Mesodermal cell (in vitro differentiated cells): ENCODE measurements around the gene SEBOX.

Experiments
- H3K27ac ChIP-seq: 2 replicates; pipeline ENCODE4 v1.7.0; 2013; ENCODE audit warnings: mild to moderate bottlenecking, low read depth, low read length, moderate library complexity; ENCODE audit not compliant: severe bottlenecking
- H3K36me3 ChIP-seq: 2 replicates; pipeline ENCODE4 v1.7.1; 2013; ENCODE audit warnings: mild to moderate bottlenecking, low read length, moderate library complexity; ENCODE audit not compliant: control insufficient read depth, insufficient read depth
- H3K4me1 ChIP-seq: one replicate; pipeline ENCODE4 v1.7.1; 2013; ENCODE audit warnings: mild to moderate bottlenecking, low read length; ENCODE audit not compliant: insufficient read depth, control insufficient read depth, poor library complexity, severe bottlenecking
- H3K4me3 ChIP-seq: 2 replicates; pipeline ENCODE4 v1.7.0; 2013; ENCODE audit warnings: low read length, control low read depth, mild to moderate bottlenecking; ENCODE audit not compliant: insufficient read depth, poor library complexity, severe bottlenecking; ENCODE audit errors: extremely low read depth
- H3K9me3 ChIP-seq: 2 replicates; pipeline ENCODE4 v1.7.1; 2013; ENCODE audit warnings: mild to moderate bottlenecking, low read length, moderate library complexity; ENCODE audit not compliant: control insufficient read depth
- WGBS, 2 experiments: methylation state at CpG; one replicate each; pipeline ENCODE4 v1.1.5; 2013; ENCODE audit warnings: missing lambda C conversion rate in 2 of 2; ENCODE audit not compliant: insufficient coverage in 2 of 2; 5-methylcytosine and 5-hydroxymethylcytosine counted together

The SEBOX gene

GRCh38 chr17:28367641-28368305 is 2.8 kb upstream of the SEBOX start:
- Histone ChIP-seq H3K27ac (no peak overlapping the region), H3K36me3 (peaks cover 22% of the 10 kb centered on the region), H3K4me1 (peaks cover 16% of the 10 kb centered on the region), H3K4me3 (no peak overlapping the region), H3K9me3 (no peaks in the 10 kb centered on the region)
- WGBS, 2 experiments, result 93 to 94% methylated on average over 17 to 20 of the region's 21 CpGs

DNA sequence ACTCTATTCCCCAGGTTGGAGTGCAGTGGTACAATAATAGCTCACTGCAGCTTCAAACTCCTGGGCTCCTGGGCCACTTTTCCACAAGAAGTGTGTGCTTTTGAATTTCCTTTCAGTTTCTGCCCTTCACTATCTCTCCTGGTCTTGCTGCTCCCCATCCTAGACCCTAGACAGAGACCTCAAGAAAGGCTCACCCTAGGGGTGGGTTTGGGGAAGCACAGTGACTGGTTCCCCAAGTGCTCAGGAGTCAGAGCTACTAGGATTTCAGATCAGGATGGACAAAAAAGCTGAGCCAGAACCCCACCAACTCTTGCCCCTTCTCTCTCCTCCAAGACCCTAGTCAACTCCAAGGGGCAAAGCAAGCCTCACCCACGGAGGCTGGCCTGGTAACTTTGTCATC is 1.6 kb upstream of the SEBOX start:
- H3K4me1 ChIP-seq, result peaks cover 16% of the 10 kb centered on the region
- WGBS, 2 experiments, result 100% methylated on average over 1 of the region's 1 CpG; no CpG with 5 or more reads in 1 of the 2 experiments
- no peaks in the 10 kb centered on the region for H3K9me3 ChIP-seq
- H3K36me3 ChIP-seq, result peaks cover 30% of the 10 kb centered on the region
- peak overlapping the region; percentile 16 for H3K27ac ChIP-seq
- H3K4me3 ChIP-seq, result no peak overlapping the region

- 100% methylated on average over 2 of the region's 3 CpGs; no CpG with 5 or more reads in 1 of the 2 experiments for WGBS, 2 experiments
- Histone ChIP-seq H3K4me3 (no peak overlapping the region), H3K27ac (no peak overlapping the region)
Observed at GRCh38 chr17:28365487-28365886, 488 bp upstream of the SEBOX start.

DNA sequence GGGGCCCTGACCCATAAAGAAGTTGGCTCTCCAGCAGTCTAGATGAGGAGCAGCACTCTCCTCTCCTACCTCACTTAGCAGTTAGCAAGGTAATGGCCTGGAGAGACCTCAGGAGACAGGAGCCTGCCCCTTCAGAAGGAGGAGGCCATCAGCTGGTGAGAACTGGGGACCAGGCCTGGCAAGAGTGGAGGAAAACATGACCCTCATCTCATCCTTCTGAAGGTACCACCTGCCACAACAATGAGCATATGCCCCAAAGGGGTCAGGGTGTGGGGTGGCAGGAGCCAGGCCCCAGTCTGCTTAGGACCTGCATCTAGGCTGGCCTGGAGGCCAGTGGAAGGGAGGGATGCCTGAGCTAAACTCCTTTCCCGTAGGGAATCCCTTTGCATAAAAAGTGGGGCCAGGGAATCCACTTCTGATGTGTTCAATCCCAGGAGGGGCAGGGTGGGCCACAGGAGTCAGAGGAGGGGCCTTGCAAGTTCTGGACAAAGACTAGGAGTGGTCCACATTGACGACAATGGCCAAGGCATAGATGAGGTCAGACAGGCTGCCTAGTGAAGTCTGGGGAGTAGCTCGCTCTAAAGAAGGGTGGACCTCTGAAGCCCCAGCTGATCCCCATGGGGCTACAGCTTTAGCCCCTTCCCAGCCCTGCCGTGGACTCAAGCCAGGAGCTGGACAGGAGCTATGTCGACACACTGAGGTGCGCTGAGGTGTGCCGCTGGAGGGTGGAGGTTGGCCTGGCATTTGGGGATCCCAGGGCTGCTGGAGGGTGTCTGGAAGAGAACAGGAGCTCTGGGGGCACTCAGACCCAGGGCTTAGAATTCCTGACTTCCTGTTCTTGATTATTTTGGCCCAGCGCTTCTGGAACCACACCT is 986 bp downstream of the SEBOX start:
- no peak overlapping the region for H3K27ac ChIP-seq
- no peaks in the 10 kb centered on the region for H3K4me1 ChIP-seq
- 94 to 96% methylated on average over 4 to 8 of the region's 8 CpGs for WGBS, 2 experiments
- H3K4me3 ChIP-seq, result no peak overlapping the region
- no peaks in the 10 kb centered on the region for H3K9me3 ChIP-seq
- peaks cover 56% of the 10 kb centered on the region for H3K36me3 ChIP-seq

More at GRCh38 chr17:28365487-28365886, 488 bp upstream of the SEBOX start:
- H3K36me3 ChIP-seq, result peaks cover 42% of the 10 kb centered on the region
- H3K9me3 ChIP-seq, result no peaks in the 10 kb centered on the region
- H3K4me1 ChIP-seq, result peaks cover 10% of the 10 kb centered on the region

- 97 to 100% methylated on average over 1 to 5 of the region's 5 CpGs for WGBS, 2 experiments
- no peaks in the 10 kb centered on the region for H3K9me3 ChIP-seq
Observed at GRCh38 chr17:28363186-28363585, 1.8 kb downstream of the SEBOX start.

GRCh38 chr17:28357901-28358197 is 7.2 kb downstream of the SEBOX start:
- 0 to 13% methylated on average over 2 to 3 of the region's 4 CpGs for WGBS, 2 experiments
- H3K27ac ChIP-seq, result peak overlapping the region; percentile 71
- H3K36me3 ChIP-seq, result peaks cover 64% of the 10 kb centered on the region
- H3K4me1 ChIP-seq, result peaks cover 15% of the 10 kb centered on the region
- no peaks in the 10 kb centered on the region for H3K9me3 ChIP-seq
- H3K4me3 ChIP-seq, result peak overlapping the region; percentile 93

More at GRCh38 chr17:28363186-28363585, 1.8 kb downstream of the SEBOX start:
- no peak overlapping the region for H3K4me3 ChIP-seq
- peaks cover 5% of the 10 kb centered on the region for H3K4me1 ChIP-seq
- peaks cover 61% of the 10 kb centered on the region for H3K36me3 ChIP-seq
- H3K27ac ChIP-seq, result no peak overlapping the region

GRCh38 chr17:28357061-28357900 is 7.7 kb downstream of the SEBOX start, which contains the start of gene POLDIP2:
Gene POLDIP2, minus strand, starts transcription at chr17:28357527. Its CDS starts 79 bp downstream, at chr17:28357448.
- 0% methylated on average over 67 to 71 of the region's 80 CpGs for WGBS, 2 experiments
- H3K36me3 ChIP-seq, result peaks cover 63% of the 10 kb centered on the region
- peaks cover 15% of the 10 kb centered on the region for H3K4me1 ChIP-seq
- H3K4me3 ChIP-seq, result peak within 1 kb of the TSS; percentile 93
- H3K27ac ChIP-seq, result peak within 1 kb of the TSS; percentile 71
- H3K9me3 ChIP-seq, result no peaks in the 10 kb centered on the region

DNA sequence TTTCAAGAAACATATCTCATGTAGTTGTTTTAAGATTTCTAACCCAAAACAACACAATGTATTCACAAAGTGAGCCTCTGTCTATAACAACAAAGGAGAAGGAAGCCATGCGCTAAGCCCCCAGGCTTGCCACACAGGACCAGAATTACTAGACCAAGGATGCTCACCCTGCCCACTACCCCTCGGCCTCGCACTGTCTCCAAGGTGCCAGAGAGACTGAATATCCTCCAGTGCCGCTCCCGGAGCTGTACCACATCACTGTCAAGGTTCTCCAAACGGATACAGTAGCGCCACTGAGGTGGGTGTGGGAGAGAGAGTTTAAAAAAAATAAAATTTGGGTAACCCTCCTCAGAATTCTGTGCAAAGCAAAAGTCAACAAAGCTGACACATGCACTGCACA is 14.7 kb downstream of the SEBOX start:
- Histone ChIP-seq H3K4me1 (peaks cover 26% of the 10 kb centered on the region), H3K27ac (no peak overlapping the region), H3K36me3 (peaks cover 95% of the 10 kb centered on the region), H3K9me3 (no peaks in the 10 kb centered on the region), H3K4me3 (no peak overlapping the region)
- WGBS, 2 experiments, result 97 to 100% methylated on average over 4 to 6 of the region's 7 CpGs

DNA sequence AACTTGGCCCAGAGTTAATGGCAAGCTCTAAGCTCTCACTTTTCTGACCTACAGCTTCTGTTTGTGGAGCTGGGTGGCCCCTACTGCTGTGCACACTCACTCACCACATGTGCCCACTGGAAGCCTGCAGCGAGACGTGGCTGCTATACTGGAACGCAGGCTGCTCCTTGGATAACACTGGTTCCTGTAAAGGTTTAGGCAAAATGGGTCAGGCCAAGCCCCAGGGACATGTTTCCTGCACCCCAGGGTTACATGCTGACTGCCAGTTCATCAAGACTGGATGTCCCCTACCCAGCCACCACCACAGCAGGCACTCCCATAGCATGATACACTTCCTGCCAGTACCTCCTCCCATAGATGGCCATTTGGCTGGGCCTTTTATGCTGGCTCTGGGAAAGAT is 16.0 kb downstream of the SEBOX start:
- 77 to 78% methylated on average over 3 of the region's 3 CpGs for WGBS, 2 experiments
- Histone ChIP-seq H3K27ac (no peak overlapping the region), H3K4me1 (peaks cover 38% of the 10 kb centered on the region), H3K36me3 (peaks cover 95% of the 10 kb centered on the region), H3K9me3 (no peaks in the 10 kb centered on the region), H3K4me3 (no peak overlapping the region)

- 89 to 91% methylated on average over 7 to 8 of the region's 8 CpGs for WGBS, 2 experiments
Observed at GRCh38 chr17:28347261-28347891, 17.6 kb downstream of the SEBOX start.

More at GRCh38 chr17:28347261-28347891, 17.6 kb downstream of the SEBOX start:
- Histone ChIP-seq H3K4me3 (no peak overlapping the region), H3K4me1 (peaks cover 38% of the 10 kb centered on the region), H3K36me3 (peaks cover 95% of the 10 kb centered on the region), H3K9me3 (no peaks in the 10 kb centered on the region), H3K27ac (peak overlapping the region; percentile 85)
